Parathyroid adenoma (tissue), 2 donors: ENCODE measurements around the gene PARD3B.

Experiments used
- H2AFZ ChIP-seq: fragments of 300-600 bp; sonication (generic); one replicate; pipeline ENCODE4 v1.7.0; 2017; ENCODE audit warnings: antibody characterized with exemption, mild to moderate bottlenecking
- H3K27ac ChIP-seq: fragments of 300-600 bp; sonication (generic); one replicate; pipeline ENCODE4 v1.7.0; 2017
- H3K27me3 ChIP-seq: fragments of 300-600 bp; sonication (generic); one replicate; pipeline ENCODE4 v1.7.0; 2017; ENCODE audit warnings: low read length; ENCODE audit not compliant: control insufficient read depth, insufficient read depth
- H3K36me3 ChIP-seq: fragments of 300-600 bp; sonication (generic); one replicate; pipeline ENCODE4 v1.7.0; 2017; ENCODE audit warnings: low read length; ENCODE audit not compliant: control insufficient read depth, insufficient read depth
- H3K4me1 ChIP-seq: fragments of 300-600 bp; sonication (generic); one replicate; pipeline ENCODE4 v1.7.0; 2017; ENCODE audit warnings: control low read depth
- H3K4me2 ChIP-seq: fragments of 300-600 bp; sonication (generic); one replicate; pipeline ENCODE4 v1.7.0; 2017; ENCODE audit warnings: low read length
- H3K4me3 ChIP-seq: fragments of 300-600 bp; sonication (generic); one replicate; pipeline ENCODE4 v1.7.0; 2017; ENCODE audit warnings: low read depth, low read length
- H3K79me2 ChIP-seq: fragments of 300-600 bp; sonication (generic); one replicate; pipeline ENCODE4 v1.7.0; 2017; ENCODE audit warnings: control low read depth
- H3K9ac ChIP-seq: fragments of 300-600 bp; sonication (generic); one replicate; pipeline ENCODE4 v1.7.0; 2017; ENCODE audit warnings: mild to moderate bottlenecking
- H3K9me3 ChIP-seq: fragments of 300-600 bp; sonication (generic); one replicate; pipeline ENCODE4 v1.7.0; 2017; ENCODE audit warnings: low read length; ENCODE audit not compliant: control insufficient read depth
- CTCF ChIP-seq: fragments of 300-600 bp; sonication (generic); IDR thresholded peaks from one replicate; pipeline ENCODE4 v1.7.0; 2017; ENCODE audit warnings: antibody characterized with exemption, mild to moderate bottlenecking
- donor health status: primary hyperparathyroidism.

PARD3B gene

GRCh38 chr2:204538182-204539018, 6.9 kb upstream of the PARD3B start:
- H2AFZ ChIP-seq = peak overlapping the region; percentile 41
- H3K9ac ChIP-seq = no peak overlapping the region
- H3K4me2 ChIP-seq = no peak overlapping the region
- no peak overlapping the region for H3K27ac ChIP-seq
- no peaks in the 10 kb centered on the region for H3K4me1 ChIP-seq
- H3K79me2 ChIP-seq = no peaks in the 10 kb centered on the region
- H3K36me3 ChIP-seq = no peaks in the 10 kb centered on the region
- no peak for TF ChIP-seq CTCF
- H3K4me3 ChIP-seq = no peak overlapping the region
- H3K9me3 ChIP-seq = no peaks in the 10 kb centered on the region
- no peaks in the 10 kb centered on the region for H3K27me3 ChIP-seq

- Histone ChIP-seq H3K4me3 (no peak overlapping the region), H3K4me1 (peaks cover 4% of the 10 kb centered on the region), H3K27ac (no peak overlapping the region), H3K36me3 (no peaks in the 10 kb centered on the region), H3K9me3 (no peaks in the 10 kb centered on the region), H2AFZ (peak overlapping the region; percentile 41), H3K9ac (no peak overlapping the region), H3K79me2 (peaks cover 4% of the 10 kb centered on the region), H3K27me3 (no peaks in the 10 kb centered on the region), H3K4me2 (no peak overlapping the region)
- TF ChIP-seq CTCF = no peak
Observed at GRCh38 chr2:204539019-204539385, 6.3 kb upstream of the PARD3B start.

GRCh38 chr2:204541637-204542036, 3.6 kb upstream of the PARD3B start:
- TF ChIP-seq CTCF = no peak
- H3K4me1 ChIP-seq = peaks cover 15% of the 10 kb centered on the region
- H3K36me3 ChIP-seq = no peaks in the 10 kb centered on the region
- no peaks in the 10 kb centered on the region for H3K27me3 ChIP-seq
- H3K4me2 ChIP-seq = no peak overlapping the region
- no peak overlapping the region for H3K9ac ChIP-seq
- no peak overlapping the region for H3K27ac ChIP-seq
- no peaks in the 10 kb centered on the region for H3K9me3 ChIP-seq
- peaks cover 13% of the 10 kb centered on the region for H3K79me2 ChIP-seq
- no peak overlapping the region for H3K4me3 ChIP-seq
- H2AFZ ChIP-seq = no peak overlapping the region

GRCh38 chr2:204542982-204543608, 2.2 kb upstream of the PARD3B start:
- Histone ChIP-seq H3K27ac (no peak overlapping the region), H3K4me3 (no peak overlapping the region), H3K9ac (no peak overlapping the region), H2AFZ (peak overlapping the region; percentile 34), H3K4me1 (peaks cover 18% of the 10 kb centered on the region), H3K4me2 (no peak overlapping the region), H3K27me3 (no peaks in the 10 kb centered on the region), H3K9me3 (no peaks in the 10 kb centered on the region), H3K36me3 (no peaks in the 10 kb centered on the region), H3K79me2 (peaks cover 15% of the 10 kb centered on the region)
- no peak for TF ChIP-seq CTCF
